GM19023 (cell line): Measurements from ENCODE around the gene CDH23.

Experiments used
- ATAC-seq: cut with Tn5 transposase; IDR thresholded peaks from one replicate; pipeline ENCODE4 v1.9.1; 2021; ENCODE audit warnings: mild to moderate bottlenecking, moderate library complexity; ENCODE audit not compliant: unreplicated experiment

CDH23 gene

DNA sequence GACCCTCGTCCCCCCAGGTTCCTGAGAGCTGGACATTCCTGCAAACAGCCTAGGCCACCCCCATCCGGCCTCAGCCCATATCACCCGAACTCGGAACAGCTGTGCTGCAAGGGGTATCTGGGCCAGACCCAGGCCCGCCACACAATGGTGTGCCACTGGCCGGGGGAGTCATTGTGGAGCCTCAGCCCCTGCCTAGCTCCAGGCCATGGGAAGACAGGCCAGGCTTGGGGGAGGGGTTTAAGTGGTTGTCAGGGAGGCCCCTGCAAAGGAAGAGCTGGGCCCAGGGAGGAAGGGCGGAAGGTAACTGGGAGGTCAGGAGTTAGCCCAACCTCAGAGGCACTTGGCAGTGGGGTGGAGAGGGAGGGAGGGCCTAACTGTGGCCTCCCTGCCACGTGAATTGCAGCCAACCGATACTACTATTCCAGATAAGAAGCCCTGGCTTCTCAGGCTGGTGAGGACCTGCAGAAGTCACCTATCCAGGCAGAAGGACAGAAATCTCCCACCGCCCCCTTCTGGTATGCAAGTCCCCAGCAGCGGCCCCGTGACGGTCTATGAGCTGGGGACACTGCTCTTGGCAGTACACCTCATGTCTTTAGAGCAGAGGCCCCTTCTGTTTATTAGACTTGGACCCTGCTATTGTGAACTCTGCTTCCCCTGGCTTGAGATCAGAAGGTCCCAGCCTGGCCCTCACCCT, 349.8 kb downstream of the CDH23 start:
- ATAC-seq: no peak

DNA sequence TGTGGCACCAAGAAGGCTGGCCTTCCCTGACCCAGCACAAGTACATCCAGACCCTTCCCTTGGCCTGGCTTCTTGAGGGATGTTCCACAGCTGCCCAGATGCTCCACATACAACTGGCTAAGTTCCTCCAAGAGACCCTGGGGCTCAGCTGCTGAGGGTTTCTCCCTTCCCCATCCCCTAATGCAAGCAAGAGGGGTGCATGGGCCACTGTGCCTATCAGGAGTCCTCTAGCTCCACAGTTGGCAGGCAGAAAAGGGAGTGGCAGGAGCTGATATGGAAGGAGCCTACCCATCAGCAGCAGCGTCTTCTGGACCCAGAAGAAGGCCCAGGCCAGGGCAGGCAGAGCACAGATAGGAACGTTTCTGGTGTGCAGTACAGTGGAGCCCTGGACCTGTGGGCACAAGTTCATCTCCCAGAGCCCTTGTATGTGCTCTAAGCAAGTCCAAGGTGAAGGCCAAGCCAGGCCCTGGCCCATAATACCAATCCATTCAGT, 350.4 kb downstream of the CDH23 start:
- ATAC-seq: no peak

DNA sequence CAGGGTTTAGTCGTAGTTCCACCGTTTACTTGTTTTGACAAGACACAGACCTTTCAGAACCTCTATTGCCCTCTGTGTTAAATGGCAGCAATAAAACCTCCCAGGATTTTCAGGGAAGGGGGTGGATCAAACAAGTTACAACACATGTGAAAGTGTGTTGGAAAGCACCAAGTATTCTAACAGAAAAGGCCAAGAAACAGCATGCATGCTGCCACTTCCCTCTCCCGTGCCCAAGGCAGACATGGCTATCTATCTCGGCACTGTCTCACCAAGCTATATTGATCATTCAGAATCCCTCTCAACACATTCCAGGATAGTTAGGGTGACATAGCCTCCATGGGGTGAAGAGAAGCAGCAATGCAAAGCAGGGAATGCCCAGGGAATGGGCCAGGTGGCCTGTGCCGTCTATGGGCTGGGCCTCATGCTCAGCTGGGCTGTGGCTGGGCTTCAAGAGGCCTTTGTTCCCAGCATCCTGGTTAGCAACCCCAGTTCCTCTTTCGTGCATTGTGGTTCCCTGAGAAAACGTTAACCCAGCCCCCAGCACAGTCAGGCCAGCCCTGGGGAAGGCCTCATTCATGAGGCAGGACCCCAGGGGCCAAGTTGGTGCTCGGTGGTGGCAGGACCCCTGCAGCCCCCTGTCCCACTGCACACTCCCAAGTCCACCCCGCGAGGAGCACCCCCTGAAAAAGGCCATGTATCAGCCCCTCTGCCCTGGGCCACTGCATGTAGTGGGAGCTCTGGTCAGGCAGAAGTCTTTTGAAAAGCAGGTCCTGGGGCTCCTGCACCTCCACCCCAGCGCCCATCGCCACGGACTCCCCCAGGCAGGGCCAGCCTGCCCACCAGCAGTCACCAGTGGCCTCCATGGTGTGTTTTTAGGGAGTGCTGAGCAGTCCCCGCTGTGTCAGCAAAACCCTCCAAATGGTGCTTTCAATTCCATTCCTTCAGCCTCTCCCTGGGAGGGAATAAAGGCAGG, 351.1 kb downstream of the CDH23 start:
- ATAC-seq: peak; percentile 47

DNA sequence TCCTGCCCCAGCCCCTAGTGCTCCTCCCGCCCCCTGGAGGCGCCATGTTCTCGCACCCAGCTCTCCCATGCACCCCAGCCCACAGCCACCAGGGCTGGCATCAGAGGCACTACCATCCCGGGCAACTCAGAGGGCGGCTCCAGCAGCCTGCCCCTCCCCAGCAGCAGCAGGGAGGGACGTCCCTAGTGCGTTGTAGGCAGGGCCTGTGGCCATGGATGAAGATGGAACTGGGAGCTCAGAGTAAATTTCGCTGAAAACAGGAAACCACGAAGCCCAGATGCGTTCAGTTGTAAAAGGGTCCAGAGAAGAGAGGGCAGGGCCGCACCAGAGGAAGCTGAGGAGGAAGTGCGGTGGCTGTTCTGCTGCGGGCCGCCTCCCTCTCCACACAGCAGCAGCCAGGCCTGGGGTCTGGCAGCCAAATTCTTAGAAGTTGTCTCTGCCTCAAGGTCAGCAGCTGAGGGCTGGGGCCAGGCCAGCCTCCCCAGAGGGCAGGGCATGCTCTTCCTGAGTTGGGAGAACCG, 352.0 kb downstream of the CDH23 start:
- peak; percentile 40 for ATAC-seq

DNA sequence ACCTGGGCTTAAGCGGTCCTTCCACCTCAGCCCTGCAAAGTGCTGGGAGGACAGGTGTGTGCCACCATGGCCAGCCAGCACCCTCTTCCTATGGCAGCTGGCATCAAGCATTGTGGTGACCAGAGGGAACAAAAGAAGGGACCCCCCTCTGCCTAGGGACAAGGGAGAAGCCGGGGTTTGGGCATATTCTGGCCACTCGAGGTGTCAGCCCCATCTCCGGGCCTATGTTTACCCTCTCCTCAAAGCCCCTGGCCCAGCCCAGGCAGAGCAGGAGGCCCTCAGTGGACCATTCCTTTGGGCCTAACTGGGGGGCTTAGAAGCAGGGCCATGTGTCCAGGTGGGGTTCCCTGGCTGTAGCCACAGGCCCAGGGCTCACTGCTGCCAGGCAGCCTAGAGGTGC, 352.7 kb downstream of the CDH23 start:
- no peak for ATAC-seq

DNA sequence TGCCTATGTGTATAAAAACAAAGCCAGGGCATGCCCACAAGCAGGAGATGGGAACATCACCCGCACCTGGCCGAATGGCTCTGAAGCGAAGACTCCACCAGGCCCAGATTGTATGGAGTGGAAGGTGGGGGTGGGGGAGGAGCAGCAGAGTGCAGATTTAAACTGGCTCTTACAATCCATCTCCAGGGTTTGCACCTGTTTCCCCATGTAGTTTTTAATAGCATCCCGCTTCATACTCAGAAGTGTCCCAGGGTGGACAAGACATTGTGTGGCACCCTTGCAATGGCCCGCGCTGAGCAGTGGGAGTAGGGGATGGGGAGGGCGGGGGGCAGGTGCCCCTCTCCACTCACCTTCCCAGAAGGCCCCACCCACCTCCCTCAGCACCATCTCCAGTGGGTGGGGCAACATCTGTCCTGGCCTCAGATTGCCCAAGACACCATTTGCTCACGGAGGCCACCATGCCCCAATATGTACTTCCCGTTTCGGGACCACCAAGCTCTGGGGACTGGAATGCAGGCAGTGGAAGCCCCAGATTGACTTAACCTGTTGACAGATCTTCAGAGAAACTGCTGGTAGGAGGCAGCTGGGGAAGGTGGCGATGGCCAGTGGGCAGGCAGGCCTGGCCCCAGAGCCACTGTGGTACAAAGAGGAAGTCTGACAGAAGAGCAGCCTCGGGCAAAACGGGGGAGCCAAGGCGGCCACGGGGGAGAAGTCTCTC, 353.6 kb downstream of the CDH23 start:
- no peak for ATAC-seq

DNA sequence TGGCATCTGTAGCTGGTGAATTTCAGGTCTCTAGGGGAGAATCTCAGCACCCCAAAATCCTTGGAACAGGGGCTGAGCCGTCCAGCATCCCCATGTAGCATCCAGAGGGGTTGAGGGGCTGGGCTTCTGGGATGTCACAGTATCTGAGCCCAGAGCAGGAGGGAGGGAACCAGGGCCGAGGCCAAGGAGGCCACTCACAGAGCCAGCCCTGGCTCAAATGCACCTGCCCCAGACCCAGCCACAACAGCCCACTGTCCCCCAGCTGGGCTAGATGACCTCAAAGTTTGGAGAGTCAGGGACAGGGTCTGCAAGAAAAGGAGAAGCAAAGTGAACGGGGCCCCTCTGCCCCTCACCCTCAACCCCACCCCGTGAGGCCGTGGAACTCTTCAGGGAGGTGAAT, 354.3 kb downstream of the CDH23 start:
- ATAC-seq: no peak

DNA sequence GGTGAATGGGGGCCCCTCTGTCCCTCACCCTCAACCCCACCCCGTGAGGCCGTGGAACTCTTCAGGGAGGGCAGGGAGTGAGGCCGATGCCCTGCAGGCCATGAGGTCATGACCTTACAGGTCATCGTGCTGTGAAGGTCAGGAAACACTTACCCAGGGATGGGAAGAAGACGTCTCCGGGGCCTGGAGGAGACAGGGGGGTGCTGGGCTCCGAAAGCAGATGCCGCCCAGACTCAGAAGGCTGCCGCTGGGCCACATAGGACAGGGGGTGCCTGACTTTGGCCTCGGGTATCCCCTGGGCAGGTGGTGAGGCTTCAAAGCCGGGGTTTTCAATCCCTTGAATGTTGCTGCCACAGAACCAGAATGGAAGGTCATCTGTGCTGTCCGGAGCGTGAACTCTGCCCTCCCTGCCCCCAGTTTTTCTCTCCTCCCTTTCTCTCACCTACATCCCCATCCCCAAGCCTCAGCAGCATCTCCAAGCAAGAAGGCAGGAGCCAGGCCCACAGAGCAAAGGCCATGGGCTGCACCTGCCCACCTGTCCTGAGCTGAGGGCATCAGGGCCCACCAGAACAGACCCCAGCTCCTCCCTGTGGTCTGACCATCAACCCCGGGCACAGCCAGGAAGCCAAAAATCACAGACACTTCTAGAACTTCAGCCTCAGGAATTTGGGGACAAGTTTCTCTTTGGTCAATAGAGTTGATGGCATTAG, 354.9 kb downstream of the CDH23 start:
- no peak for ATAC-seq

DNA sequence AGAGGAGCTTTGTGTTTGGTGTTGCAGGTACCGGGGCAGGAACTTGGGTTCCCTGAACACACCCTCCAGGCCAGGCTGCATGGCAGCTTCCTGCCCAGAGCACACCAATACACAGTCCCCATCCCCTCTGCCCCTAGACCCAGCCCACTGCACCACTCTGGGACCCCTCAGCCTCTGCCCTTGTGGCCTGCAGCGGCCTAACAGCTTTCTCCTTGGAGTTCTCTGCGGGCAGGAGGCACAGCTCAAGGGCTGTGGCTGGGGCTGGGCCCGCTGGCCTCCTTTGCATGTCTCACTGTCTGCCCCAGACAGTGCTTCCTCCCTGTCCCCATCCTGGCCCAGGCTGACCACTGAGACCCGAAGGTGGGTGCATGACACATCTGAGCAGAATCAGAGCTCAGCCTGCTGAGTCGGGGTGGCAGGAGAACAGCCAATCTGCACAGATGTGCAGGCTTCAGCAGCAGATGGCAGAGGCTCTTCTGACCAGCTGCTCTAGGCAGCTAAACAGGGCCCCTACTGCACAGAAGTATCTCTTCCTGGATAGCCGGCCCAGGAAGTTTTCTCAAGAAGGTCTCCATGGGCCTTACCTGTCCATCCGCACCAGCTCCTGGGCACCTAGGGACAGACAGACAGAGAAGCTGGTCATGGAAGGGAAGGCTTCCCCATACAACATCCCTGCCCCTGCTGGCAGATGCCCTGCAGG, 355.8 kb downstream of the CDH23 start:
- ATAC-seq: no peak

DNA sequence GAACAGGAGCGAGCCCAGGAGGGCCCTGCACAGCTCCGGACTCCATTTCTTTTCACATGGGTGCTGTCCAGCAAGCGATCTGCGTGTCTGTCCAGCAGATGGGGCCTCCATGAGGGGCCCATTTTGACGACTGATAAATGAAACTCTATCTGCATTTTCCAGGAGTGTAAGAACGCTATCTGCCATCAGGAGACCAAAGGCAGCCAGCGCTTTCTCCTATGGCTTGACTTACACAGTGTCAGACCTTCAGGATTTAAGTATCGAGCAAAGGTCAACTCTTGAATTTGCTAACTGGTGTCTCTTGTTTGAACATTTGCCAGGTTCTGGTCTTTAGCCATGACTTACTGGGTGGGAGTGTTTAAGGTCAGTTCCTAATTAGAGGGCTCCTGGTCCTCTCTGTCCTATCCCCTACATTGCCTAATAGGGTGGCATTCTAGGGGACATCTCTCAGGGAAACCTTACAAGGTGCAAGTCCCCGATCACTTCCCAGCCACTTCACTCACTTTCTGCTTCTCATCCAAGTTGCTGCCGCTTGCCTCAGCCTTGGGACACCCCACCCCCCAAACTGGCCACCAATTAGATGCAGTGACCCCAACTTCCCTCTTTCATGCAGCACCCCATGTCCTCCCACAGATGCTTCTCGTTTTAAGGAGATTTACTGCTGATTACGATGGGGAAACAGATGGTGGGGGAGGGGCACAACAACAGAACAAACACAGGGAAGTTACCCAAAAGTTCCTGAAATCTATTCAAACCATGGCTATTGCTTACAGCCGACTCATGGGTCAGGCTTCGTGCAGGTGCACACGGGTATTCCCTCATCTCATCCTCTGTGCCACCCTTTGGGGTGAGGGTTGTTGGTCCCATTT, 356.6 kb downstream of the CDH23 start:
- ATAC-seq: no peak

DNA sequence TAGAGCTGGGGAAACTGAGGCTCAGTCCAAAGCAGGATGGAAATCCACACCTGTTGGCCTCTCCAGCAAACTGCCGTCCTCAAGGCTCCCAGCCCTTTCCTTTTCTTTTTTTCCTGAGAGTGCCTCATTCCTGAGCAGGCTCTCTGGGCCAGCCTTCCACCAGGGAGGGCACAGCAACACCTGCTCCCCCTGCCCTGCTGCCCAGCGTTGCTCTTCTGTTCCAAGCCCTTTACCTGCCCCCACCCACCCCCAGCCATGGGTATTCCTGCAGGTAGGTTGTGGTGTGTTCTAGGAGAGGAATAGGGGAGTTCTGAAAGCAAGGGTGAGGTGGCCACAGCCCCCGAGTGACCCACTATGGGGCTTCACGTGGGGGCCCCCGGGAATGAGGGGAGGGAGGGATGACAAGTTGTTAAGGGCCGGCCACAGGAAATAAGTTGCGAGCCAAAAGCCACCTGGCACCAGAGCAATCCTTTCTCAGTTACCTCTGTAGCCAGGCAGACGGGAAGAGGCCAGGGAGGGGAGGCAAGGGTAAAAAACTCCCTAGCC, 357.3 kb downstream of the CDH23 start:
- ATAC-seq: no peak

DNA sequence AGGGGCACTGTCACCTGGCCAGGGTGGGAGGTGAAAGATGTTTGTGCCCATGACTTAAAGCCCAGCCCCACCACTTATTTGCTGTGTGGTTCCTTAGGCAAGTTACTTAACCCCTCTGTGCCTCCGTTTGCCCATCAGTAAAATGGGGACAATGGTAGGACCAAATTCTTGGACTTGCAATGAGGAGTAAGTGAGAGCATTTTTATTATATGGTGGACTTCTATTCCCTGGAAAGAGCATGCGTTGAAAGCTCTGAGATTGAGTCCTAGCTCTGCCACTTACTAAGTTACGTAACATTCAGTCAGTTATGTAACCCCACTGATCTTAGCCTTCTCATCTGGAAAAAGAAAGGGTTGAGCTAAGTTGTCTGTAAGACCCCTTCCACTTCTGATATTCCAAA, 357.8 kb downstream of the CDH23 start:
- ATAC-seq: no peak

DNA sequence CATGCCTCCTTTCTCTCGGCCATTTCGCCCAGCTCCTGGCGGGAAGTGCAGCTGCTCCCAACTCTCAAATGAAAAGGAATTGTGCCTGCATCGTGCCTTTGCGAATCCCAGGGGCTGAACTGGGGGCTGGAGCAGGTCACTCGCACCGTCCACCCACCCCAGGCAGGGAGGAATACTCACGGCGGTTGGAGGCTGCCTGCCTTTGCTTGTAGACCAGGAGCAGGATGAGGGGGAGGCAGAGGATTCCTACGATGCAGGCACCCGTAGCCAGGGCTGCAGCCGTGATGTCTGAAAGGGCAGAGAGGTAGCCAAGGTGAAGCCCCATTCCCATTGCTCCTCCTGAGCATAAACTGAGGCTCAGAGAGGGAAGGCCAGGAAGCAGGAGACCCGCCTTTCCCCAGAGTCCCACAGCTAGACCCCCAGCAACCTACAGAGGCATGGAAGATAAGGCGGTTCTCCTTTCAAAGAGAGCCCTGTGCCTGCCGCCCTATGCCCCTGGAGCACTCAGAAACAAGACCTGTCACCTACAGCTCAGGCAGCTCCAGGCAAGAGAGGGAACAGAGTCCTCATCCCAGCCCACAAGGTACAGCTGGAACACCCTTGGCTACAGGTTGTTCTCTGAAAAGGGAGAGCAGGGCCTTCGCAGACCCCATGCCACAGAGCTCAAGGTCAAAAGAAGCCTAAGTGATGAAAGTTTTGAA, 358.6 kb downstream of the CDH23 start:
- ATAC-seq: no peak

DNA sequence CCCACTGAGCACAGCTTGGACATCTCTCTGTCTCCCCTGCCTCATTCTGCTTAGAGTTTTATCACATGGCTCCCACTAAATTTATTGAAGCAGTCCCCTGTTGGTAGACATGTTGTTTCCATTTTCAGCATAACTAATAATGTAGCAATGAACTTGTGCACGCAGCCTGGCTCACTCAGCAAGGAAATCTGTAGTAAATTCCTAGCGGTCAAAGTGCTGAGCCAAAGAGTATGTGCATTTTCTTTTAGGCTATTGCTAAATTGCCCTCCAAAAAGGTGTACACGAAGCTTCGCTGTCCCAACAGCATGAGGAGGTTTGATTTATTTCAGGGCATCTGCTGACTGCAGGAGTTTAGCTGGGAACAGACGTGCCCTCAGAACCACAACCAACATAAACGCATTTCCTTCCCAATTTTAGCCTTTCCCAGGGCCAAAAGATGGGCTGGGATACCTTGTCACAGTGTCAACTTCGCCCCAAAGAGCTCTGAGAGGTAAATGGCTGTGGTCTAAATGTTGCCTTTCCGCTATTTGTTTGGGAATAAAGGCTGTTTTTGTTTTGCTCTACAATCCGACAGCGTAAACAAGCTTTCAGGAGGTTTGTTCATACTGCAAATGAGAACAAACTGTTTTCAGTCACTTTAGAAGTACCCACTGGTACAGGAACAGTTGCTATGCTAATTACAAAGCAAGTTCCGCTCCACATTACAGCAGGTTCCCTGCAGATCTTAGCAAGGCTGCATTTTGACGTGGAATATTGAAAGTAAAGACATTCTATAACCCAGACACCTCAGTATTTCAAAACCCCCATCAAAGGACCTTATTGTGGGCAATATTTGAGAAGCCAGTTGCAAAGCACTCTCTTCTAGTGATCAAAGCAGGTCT, 359.8 kb downstream of the CDH23 start:
- ATAC-seq: no peak

DNA sequence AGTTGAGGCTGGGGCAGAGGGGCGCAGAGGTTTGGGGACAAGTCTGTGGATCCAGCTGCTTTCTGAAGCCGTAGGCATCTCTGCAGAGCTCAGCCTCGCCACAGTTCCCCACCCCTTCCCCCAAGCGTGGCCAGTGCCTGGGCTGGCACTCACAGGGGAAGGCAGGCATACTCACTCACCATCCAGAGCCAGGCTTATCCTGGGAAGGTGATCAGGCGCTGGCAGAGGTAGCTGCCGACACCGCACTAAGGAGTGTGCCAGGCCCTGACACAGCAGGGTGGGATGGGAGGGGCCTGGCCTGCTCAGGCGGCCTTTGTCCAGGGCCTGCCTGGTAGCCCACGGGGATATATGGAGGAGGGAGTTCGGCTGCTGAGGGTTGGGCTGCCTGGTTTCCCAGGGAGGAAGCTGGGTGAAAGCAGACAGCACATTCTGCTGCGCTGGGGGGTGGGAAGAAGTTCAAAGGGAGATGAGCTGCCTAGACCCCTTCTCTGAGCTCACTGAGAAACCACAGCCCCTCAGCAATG, 360.7 kb downstream of the CDH23 start:
- ATAC-seq: no peak

DNA sequence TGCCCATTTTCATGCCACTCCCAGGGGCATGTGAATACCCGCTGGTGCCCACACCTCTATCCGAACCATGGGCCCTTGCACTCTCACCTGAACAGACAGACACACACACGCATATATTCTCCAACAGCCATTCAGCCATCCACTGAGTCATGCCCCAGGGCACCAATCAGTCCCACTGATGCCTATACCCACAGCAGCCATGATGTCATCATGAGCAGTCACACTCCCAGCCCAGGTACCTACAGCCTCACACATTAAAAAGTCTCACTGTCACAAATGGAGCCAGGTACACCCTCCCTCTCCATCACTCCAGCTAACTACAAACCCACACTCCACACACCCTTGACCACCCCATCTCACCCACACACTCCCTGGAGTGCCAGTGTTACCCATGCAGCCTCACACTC, 364.4 kb downstream of the CDH23 start:
- ATAC-seq: no peak
